CD4-positive, alpha-beta T cell treated with Interleukin-10 for 1 hour (primary cell): Measurements from ENCODE around the gene COX4I1.
"Not testable (repeated sequence)": the region's sequence is repeated elsewhere in the genome, so short reads cannot be mapped to it uniquely, and the experiment has no call there.

Experiments
- DNase-seq: peaks from one replicate; pipeline ENCODE4 v3.0.0-alpha.2; 2020

The COX4I1 gene

GRCh38 chr16:85826686-85827247, 27.3 kb downstream of the COX4I1 start:
- DNase-seq, result no peak

GRCh38 chr16:85828166-85828565, 28.7 kb downstream of the COX4I1 start:
- no peak for DNase-seq

DNA sequence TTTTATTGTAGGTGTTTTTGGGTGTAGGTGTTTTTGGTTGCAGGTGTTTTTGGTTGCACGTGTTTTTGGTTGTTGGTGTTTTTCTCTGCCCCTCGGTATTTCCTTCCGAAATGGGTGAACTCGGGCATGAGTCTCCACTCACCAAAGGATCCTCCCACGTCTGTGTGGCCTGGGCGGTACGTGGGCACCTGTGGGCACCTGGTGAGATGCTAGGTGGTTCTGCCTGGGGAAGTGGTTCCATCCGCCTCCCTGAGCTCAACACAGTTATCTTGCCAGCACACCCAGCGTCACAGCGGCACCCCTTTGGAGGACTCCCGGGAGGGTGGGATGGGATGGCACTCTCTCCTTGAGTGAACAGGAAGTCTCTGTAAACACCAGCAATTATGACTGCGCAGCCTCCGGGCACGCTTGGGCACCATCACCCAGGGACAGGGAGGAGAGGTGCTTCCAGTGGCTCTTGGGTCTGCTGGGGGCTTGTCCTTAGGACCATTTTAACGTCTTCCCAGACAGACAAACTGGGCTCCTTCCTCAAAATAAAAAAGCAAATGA, 29.8 kb downstream of the COX4I1 start:
- DNase-seq, result no peak

GRCh38 chr16:85829751-85830445, 30.4 kb downstream of the COX4I1 start:
- DNase-seq, result no peak

GRCh38 chr16:85830821-85831220, 31.3 kb downstream of the COX4I1 start:
- no peak for DNase-seq

- no peak for DNase-seq
Measured at GRCh38 chr16:85832570-85833218, 33.2 kb downstream of the COX4I1 start.

DNA sequence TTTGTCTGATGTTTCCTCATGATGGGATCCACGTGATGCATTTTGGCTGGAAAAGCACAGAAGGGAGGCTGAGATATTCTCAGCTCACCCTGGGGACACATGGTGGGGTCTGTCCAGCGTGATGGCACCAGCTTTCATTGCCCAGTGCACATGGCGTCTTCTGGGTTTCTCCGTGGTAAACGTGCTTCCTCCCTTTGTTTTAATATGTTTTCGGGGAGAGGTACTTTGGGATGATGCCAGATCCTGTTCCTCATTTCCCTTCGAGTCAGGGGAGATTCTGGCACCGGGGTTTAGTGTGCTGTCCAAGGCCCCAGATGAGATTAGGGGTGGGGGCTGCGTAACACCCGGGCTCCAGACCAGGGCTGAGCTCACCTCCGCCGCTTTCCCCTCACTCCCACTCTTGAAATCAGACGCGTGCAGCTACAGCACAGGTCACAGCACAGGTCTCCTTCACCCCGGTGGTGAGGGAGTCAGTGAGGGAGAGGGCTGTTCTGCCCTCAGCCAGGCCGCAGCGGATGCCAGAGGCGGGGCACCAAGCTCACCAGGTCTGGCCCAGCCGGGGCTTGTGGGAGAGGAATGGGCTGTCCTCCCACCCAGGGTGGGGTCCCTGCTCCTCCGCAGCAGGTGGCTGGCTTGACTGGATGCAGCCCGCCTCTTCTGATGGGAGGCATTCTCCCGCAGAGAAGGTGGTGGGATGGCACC, 33.9 kb downstream of the COX4I1 start:
- no peak for DNase-seq

DNA sequence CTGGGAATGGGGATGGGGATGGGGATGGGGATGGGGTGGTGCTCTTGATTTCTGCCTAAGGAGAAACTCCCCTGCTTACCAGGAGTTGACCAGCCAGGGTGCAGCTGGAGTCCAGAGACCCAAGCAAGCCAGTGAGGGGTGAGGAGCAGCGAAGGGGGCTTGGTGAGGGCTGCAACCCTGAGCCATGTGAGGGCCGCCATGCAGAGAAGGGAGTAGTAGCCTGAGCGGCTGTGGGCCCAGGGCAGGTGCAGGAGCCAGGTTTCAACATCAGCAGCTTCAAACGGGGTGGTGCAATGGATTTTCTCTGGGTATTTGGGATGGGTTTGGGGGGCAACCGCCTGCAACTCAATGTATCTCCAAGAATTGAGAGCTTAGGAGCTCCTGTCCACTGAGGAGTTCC, 35.2 kb downstream of the COX4I1 start:
- DNase-seq, result no peak

GRCh38 chr16:85835227-85835751, 35.8 kb downstream of the COX4I1 start:
- DNase-seq, result no peak

DNA sequence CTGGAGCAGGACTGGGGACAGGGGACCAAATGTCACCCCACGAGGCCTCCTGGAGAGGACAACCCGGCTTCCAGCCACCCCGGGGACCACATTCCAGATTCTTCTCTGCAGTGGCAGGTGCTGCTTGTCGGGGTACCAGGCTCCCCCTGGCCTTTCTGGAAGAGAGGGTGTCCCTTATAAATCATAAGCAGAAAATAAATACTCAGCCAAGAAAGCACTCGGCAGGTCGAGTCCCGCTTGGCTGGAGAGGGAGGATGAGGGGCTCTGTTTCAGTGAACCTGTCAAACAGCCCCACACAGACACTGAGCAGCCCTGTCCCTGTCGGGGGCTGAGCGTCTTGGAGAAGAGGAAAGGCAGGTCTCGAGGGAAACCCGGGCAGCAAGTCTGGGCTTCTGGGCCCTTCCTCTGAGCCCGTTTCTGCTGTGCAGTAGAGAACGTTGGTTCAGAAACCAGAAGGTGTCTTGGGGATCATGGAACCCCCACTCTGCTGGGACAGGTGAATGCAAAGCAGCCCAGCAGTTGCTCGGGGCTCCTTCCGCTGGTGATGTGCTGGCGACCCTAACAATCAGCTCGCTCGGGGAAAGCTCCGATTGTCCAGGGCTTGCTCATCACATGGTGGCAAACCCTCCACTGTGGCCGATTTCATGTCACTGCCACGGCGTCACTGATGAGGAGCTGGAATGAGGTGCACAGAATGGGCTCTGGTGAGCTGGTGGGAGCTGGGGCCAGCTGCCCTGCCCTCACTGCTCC, 36.6 kb downstream of the COX4I1 start:
- no peak for DNase-seq

- DNase-seq, result no peak
Measured at GRCh38 chr16:85836706-85837582, 37.4 kb downstream of the COX4I1 start.

DNA sequence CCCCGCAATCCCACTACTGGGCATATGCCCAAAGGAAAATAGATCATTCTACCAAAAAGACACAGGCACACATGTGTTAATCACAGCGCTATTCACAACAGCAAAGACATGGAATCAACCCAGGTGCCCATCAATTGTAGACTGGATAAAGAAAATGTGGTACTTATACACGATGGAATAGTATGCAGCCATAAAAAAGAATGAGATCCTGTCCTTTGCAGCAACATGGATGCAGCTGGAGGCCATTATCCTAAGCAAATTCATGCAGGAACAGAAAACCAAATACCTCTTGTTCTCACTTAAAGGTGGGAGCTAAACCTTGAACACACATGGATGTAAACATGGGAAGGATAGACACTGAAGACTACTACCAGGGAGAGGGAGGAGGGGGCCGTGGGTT, 38.2 kb downstream of the COX4I1 start:
- not testable (repeated sequence) for DNase-seq

- DNase-seq, result no peak
Measured at GRCh38 chr16:85838381-85838780, 38.9 kb downstream of the COX4I1 start.

- DNase-seq, result no peak
Measured at GRCh38 chr16:85838876-85839585, 39.5 kb downstream of the COX4I1 start.

DNA sequence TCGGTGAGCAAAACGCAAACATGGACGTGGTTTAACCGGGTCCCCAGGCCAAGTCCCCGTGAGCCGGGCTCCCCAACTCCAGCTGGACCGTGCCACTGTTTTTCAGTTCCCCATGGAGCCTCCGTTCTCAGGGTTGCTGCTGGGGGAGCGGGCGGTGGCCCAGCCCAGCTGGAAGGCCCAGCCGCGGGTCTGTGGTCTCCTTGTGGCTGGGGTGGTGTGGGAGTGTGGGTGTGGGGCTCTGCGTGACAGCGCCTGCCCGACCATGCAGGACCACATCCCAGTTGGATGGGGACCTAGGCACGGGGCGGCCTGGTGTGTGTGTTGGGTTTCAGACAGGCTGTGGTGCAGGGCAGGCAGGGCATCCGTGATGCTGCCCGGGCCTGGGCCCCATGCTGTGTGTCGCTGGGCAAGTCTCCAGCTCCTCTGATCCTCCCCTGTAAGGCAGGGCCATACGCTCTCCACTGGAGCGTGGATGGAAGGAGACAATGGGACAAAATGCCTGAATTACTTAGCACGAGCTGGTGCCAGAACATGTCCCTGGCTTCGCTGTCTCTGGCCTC, 40.3 kb downstream of the COX4I1 start:
- no peak for DNase-seq

DNA sequence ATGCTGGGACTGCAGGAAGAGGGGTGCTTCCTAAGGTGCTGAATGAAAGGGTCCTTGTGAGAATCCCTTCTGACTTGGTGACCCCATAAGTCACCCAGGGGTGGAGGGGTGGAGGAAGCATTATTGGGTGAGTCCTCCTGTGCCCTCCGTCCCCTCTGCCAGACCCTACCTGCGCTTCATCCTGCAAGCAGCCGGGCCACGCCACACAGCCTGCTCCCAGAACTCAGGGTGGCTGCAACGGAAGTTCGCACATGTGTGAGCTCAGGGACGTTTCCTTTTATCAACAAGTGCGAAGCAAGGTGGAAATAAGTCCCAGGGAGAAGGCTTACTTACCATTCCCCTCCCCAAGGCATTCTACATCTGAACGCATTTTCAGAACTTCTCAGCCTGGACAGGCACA, 40.9 kb downstream of the COX4I1 start:
- DNase-seq, result no peak

DNA sequence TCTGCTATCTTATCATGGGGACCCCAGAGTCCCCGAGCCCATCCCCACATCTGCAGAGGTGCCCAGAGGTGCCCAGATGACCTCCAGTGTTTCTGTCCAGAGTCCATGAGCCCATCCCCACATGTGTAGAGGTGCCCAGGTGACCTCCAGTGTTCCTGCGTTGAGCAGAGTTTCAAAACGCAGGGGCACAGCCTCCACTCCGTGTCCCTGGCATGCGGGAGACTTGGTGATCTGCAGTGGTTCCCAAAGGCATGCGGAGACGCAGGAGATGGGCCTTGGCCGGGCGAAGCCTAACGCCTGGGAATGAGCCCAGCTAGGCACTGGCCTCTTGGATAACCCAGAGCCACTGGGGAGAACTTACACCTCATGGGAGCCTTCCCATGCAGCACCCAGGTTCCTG, 41.3 kb downstream of the COX4I1 start:
- no peak for DNase-seq

DNA sequence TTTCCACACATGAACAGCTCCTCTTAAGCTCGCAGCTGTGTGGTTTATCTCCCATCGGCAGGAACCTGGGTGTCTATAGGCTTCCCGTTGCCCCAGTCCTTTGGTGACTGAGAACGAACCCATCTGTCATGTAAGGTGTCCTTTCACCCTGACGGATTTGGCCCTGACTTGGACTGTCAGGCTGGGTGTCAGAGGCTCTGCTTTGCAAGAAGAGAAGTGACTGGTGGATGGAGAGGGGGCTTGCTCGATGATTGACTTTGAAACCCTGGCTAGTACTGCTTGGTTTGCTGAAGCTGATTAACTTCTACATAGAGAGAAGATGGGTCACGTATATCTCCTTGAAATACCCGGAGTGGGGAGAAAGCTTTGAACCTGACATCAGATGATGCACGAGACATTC, 42.9 kb downstream of the COX4I1 start:
- no peak for DNase-seq

- DNase-seq, result no peak
Measured at GRCh38 chr16:85842848-85843247, 43.4 kb downstream of the COX4I1 start.

GRCh38 chr16:85843471-85844168, 44.1 kb downstream of the COX4I1 start:
- DNase-seq, result no peak
